NCI-H1694 (cell line): Measurements from ENCODE around the gene SMAP2.
A peak's percentile ranks its signal among the peaks of the same experiment; 100 is the strongest.

Source experiments
- DNase-seq: peaks from one replicate; lab custom pipeline; 2025; lab: John Stamatoyannopoulos, UW

The SMAP2 gene

GRCh38 chr1:40421431-40422384, 48.2 kb downstream of the SMAP2 start:
- no peak for DNase-seq

- no peak for DNase-seq
Measured at GRCh38 chr1:40422630-40423263, 49.2 kb downstream of the SMAP2 start.

GRCh38 chr1:40423264-40423642, 49.7 kb downstream of the SMAP2 start:
- no peak for DNase-seq

GRCh38 chr1:40423951-40424618, 50.6 kb downstream of the SMAP2 start:
- no peak for DNase-seq

- DNase-seq, result no peak
Measured at GRCh38 chr1:40425198-40425597, 51.7 kb downstream of the SMAP2 start.

GRCh38 chr1:40431385-40431784, 57.9 kb downstream of the SMAP2 start:
- DNase-seq, result no peak

- no peak for DNase-seq
Measured at GRCh38 chr1:40432644-40433390, 59.3 kb downstream of the SMAP2 start.

GRCh38 chr1:40435471-40435870, 61.9 kb downstream of the SMAP2 start:
- no peak for DNase-seq

- no peak for DNase-seq
Measured at GRCh38 chr1:40435876-40436275, 62.3 kb downstream of the SMAP2 start.

- DNase-seq, result peak; percentile 6
Measured at GRCh38 chr1:40438391-40439015, 65.0 kb downstream of the SMAP2 start.

- no peak for DNase-seq
Measured at GRCh38 chr1:40439247-40439646, 65.7 kb downstream of the SMAP2 start.

GRCh38 chr1:40449684-40450494, 76.4 kb downstream of the SMAP2 start, which contains the start of gene ZFP69B:
Gene ZFP69B (plus strand): TSS chr1:40450476. CDS start chr1:40450962, 486 bp downstream.
- peak; percentile 81 for DNase-seq

GRCh38 chr1:40450495-40451237, 77.1 kb downstream of the SMAP2 start:
- DNase-seq, result no peak

- DNase-seq, result no peak
Measured at GRCh38 chr1:40451238-40451585, 77.7 kb downstream of the SMAP2 start.

- no peak for DNase-seq
Measured at GRCh38 chr1:40454873-40455272, 81.3 kb downstream of the SMAP2 start.

GRCh38 chr1:40462956-40463590, 89.5 kb downstream of the SMAP2 start:
- DNase-seq, result no peak

GRCh38 chr1:40469327-40469726, 95.8 kb downstream of the SMAP2 start:
- no peak for DNase-seq
